ENCODE results near the gene DISC1. TPM values are rescaled to one million over a fixed set of nuclear protein-coding genes. Genes with fewer than 3 reads are reported as not detected.

Gene DISC1
- total and polyA plus RNA-seq, 2 donors (not counting 3 experiments of a cell fraction or from before 2014, with no cell fraction given), result 3.3 to 14.7 TPM

DNA sequence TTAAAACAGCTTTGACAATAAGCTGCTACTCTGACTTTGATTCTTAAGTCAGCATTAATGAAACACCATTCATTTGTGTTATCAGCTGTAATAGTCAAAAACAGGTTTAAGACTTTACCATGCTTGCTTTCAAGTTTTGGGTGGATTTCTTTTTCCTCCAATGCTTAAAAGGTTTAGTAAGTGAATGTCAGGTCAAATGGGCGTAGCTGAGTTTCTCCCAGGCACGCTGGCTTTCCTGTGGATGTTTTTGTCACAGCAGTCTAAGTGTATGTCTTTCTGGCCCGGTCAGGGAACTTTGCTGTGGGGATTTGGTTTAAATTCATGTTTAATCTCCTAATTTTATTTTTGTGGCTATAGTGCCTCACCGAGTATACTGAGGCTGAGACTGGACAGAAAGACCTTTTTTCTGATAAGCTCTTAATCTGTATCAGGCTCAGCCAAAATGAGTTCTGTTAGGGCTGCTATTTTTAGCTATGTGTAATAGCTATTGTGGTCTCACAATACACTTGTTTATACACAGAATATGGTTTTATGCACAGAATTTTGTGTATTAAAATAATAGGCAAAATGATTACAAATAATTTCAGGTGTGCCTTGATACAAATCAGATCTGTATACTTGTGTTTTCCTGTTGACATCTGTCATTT lies 292.8 kb downstream of the DISC1 start:
- H3K36me3 ChIP-seq (ENCODE audit: control insufficient read depth in 2 of 2, extremely low read depth in 1 of 2, insufficient read depth in 2 of 2, low read length in 2 of 2), result no peaks in the 10 kb centered on the region
- peak overlapping the region; percentile 34 for H3K4me2 ChIP-seq (ENCODE audit: insufficient read depth, low read length)
- ChIA-PET POLR2A (no interaction called here), CTCF (interaction anchor here (1.0 to 1.3 kb wide), 3 partner anchors 10 to 64 kb away, joined by 4 to 6 read pairs (median 5); no protein-coding TSS in a partner anchor)
- no peaks in the 10 kb centered on the region for H3K79me2 ChIP-seq (ENCODE audit: control insufficient read depth, insufficient read depth, low read length)
- H3K4me3 ChIP-seq (replicated peaks in 1 of 3; ENCODE audit: insufficient read depth in 1 of 3, low read depth in 1 of 3, low read length in 3 of 3), result no peak overlapping the region
- H3K27me3 ChIP-seq (ENCODE audit: control insufficient read depth in 2 of 2, insufficient read depth in 2 of 2, low read length in 2 of 2), result no peaks in the 10 kb centered on the region
- H3K9ac ChIP-seq (replicated peaks; ENCODE audit: extremely low read depth, insufficient read depth, low read length), result peak overlapping the region; percentile 12
- FAIRE-seq (peak; percentile 74), DNase-seq (ENCODE audit: low read depth, low spot score) (peak; percentile 46)
- peak overlapping the region; percentile 40 for H3K27ac ChIP-seq (ENCODE audit: insufficient read depth, low read depth, low read length)
- TF ChIP-seq MYC (IDR thresholded peaks at IDR 0.05; ENCODE audit: low read depth, low read length) (no peak), POLR2AphosphoS5 (IDR thresholded peaks at IDR 0.05; ENCODE audit: insufficient read depth, low read depth, low read length) (no peak), POLR2A (IDR thresholded peaks at IDR 0.05; ENCODE audit: low read depth, low read length) (no peak), GATA2 (IDR thresholded peaks at IDR 0.05; ENCODE audit: insufficient read depth, insufficient read length, low read depth, low read length) (no peak), FOS (IDR thresholded peaks at IDR 0.05; ENCODE audit: borderline replicate concordance, insufficient read depth, low read length) (no peak), EZH2 (IDR thresholded peaks at IDR 0.05; ENCODE audit: borderline replicate concordance, low read depth, low read length, severe bottlenecking) (no peak), JUN (IDR thresholded peaks at IDR 0.05; ENCODE audit: borderline replicate concordance, insufficient read depth, insufficient read length, low read depth) (no peak)
- TF ChIP-seq, protein P1, sequence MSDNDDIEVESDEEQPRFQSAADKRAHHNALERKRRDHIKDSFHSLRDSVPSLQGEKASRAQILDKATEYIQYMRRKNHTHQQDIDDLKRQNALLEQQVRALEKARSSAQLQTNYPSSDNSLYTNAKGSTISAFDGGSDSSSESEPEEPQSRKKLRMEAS (IDR thresholded peaks at IDR 0.05; ENCODE audit: insufficient read depth, insufficient read length), result no peak
- peaks cover 29% of the 10 kb centered on the region for H3K4me1 ChIP-seq (ENCODE audit: control insufficient read depth, extremely low read depth, insufficient read depth, low read length)
- dilution Hi-C loops (cut with MboI; ENCODE audit: extremely low pct_ligation_motif_present, low sequenced_read_pairs) (no loop called here), intact Hi-C loops (cut with micrococcal nuclease) (loop anchor here (1.0 kb wide), 1 partner anchor 94 kb away; no protein-coding TSS in a partner anchor)
- peak overlapping the region; percentile 18 for H2AFZ ChIP-seq (ENCODE audit: low read depth, low read length)
- no TSS peak for BruUV-seq (replicated peaks)
- H3K9me3 ChIP-seq (replicated peaks; ENCODE audit: control insufficient read depth, insufficient read depth, low read length), result no peaks in the 10 kb centered on the region
- H4K20me1 ChIP-seq (replicated peaks; ENCODE audit: control insufficient read depth, extremely low read depth, insufficient read depth, low read length), result no peaks in the 10 kb centered on the region
- no peaks in the 10 kb centered on the region for H3K9me1 ChIP-seq (replicated peaks; ENCODE audit: control insufficient read depth, extremely low read depth, insufficient read depth, low read length)
